OCI-LY1 (cell line): ENCODE measurements around the gene PIGQ.

Experiments
- EZH2 ChIP-seq: fragments of 200-600 bp; sonication (generic), shearing (Covaris generic); IDR thresholded peaks from 2 replicates; pipeline ENCODE4 v1.8.0; 2017; ENCODE audit warnings: borderline replicate concordance, mixed run types, mild to moderate bottlenecking, antibody characterized with exemption, low read length, moderate library complexity, mixed read lengths
- TF ChIP-seq, protein P1 (sequence below): fragments of 200-600 bp; sonication (generic), shearing (Covaris generic); IDR thresholded peaks from 2 replicates; pipeline ENCODE4 v1.5.1; 2017; ENCODE audit warnings: mild to moderate bottlenecking, antibody characterized with exemption, low read length, moderate library complexity, mixed read lengths

DNA sequence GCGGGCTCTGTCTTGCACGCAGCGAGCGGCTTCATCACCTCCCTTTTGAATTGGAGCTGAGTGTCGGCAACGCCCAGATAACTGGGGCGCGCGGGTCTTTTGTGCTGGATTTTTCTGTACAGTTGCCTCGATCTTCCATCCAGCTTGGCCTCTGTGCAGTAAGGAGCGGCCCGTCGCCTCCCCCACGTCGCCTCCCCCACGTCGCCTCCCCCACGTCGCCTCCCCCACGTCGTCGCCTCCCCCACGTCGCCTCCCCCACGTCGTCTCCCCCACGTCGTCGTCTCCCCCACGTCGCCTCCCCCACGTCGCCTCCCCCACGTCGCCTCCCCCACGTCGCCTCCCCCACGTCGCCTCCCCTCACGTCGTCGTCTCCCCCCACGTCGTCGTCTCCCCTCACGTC is 25.3 kb upstream of the PIGQ start:
- TF ChIP-seq EZH2, result no peak
- TF ChIP-seq, protein P1, sequence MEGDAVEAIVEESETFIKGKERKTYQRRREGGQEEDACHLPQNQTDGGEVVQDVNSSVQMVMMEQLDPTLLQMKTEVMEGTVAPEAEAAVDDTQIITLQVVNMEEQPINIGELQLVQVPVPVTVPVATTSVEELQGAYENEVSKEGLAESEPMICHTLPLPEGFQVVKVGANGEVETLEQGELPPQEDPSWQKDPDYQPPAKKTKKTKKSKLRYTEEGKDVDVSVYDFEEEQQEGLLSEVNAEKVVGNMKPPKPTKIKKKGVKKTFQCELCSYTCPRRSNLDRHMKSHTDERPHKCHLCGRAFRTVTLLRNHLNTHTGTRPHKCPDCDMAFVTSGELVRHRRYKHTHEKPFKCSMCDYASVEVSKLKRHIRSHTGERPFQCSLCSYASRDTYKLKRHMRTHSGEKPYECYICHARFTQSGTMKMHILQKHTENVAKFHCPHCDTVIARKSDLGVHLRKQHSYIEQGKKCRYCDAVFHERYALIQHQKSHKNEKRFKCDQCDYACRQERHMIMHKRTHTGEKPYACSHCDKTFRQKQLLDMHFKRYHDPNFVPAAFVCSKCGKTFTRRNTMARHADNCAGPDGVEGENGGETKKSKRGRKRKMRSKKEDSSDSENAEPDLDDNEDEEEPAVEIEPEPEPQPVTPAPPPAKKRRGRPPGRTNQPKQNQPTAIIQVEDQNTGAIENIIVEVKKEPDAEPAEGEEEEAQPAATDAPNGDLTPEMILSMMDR, result no peak
